KOPT-K1 (cell line): ENCODE measurements around the gene OR13H1.
"Not testable (repeated sequence)": the region's sequence is repeated elsewhere in the genome, so short reads cannot be mapped to it uniquely, and the experiment has no call there.

ENCODE experiments used
- H3K27ac ChIP-seq: fragments of 200-600 bp; sonication (generic); 2 replicates; pipeline ENCODE4 v1.5.1; 2016; ENCODE audit warnings: antibody characterized with exemption, mild to moderate bottlenecking, low read depth, low read length; ENCODE audit not compliant: poor library complexity, severe bottlenecking
- H3K36me3 ChIP-seq: fragments of 200-600 bp; sonication (generic); 2 replicates; pipeline ENCODE4 v1.5.1; 2017; ENCODE audit warnings: antibody characterized with exemption, mild to moderate bottlenecking, low read length, moderate library complexity; ENCODE audit not compliant: insufficient read depth
- H3K9me3 ChIP-seq: fragments of 200-600 bp; sonication (generic); 2 replicates; pipeline ENCODE4 v1.5.1; 2017; ENCODE audit warnings: antibody characterized with exemption, low read length, mild to moderate bottlenecking; ENCODE audit not compliant: insufficient read depth, poor library complexity, severe bottlenecking

The OR13H1 gene

DNA sequence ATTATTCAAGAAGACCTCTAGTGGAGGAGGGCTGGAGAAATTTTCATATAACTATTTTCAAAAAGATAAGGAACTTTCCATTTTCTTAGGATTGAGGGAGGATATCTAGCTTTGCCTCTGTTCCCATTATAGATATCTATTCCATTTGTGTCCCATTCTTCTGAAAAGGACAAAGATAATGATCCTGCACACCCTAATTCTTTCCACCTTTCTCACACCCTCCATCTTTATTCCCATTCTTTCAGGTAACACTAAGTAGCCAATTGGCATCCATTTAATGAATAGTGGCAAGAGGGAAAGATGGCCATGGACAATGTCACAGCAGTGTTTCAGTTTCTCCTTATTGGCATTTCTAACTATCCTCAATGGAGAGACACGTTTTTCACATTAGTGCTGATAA lies at the start of gene OR13H1:
Gene OR13H1, plus strand, starts transcription at position 301 of the 400 bp plus-strand sequence. Its CDS starts 0 bp downstream, at position 301.
- Histone ChIP-seq H3K36me3 (no peaks in the 10 kb centered on the region), H3K9me3 (no peaks in the 10 kb centered on the region), H3K27ac (no peak within 1 kb of the TSS)

- not testable (repeated sequence) for H3K9me3 ChIP-seq, H3K36me3 ChIP-seq, H3K27ac ChIP-seq
Observed at GRCh38 chrX:131501556-131501955, 42.3 kb upstream of the OR13H1 start.

- H3K36me3 ChIP-seq: no peaks in the 10 kb centered on the region
- H3K9me3 ChIP-seq: no peaks in the 10 kb centered on the region
- no peak overlapping the region for H3K27ac ChIP-seq
Observed at GRCh38 chrX:131513159-131513914, 30.5 kb upstream of the OR13H1 start.

- Histone ChIP-seq H3K36me3 (no peaks in the 10 kb centered on the region), H3K9me3 (no peaks in the 10 kb centered on the region), H3K27ac (no peak overlapping the region)
Observed at GRCh38 chrX:131521824-131522223, 22.1 kb upstream of the OR13H1 start.

DNA sequence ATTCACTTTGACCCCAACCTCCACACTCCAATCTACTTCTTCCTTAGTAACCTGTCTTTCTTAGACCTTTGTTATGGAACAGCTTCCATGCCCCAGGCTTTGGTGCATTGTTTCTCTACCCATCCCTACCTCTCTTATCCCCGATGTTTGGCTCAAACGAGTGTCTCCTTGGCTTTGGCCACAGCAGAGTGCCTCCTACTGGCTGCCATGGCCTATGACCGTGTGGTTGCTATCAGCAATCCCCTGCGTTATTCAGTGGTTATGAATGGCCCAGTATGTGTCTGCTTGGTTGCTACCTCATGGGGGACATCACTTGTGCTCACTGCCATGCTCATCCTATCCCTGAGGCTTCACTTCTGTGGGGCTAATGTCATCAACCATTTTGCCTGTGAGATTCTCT lies 344 bp downstream of the OR13H1 start:
- Histone ChIP-seq H3K27ac (no peak overlapping the region), H3K36me3 (no peaks in the 10 kb centered on the region), H3K9me3 (no peaks in the 10 kb centered on the region)

- no peaks in the 10 kb centered on the region for H3K36me3 ChIP-seq
- H3K27ac ChIP-seq: no peak overlapping the region
- no peaks in the 10 kb centered on the region for H3K9me3 ChIP-seq
Observed at GRCh38 chrX:131549011-131549410, 5.1 kb downstream of the OR13H1 start.

GRCh38 chrX:131552453-131552852 lies 8.6 kb downstream of the OR13H1 start:
- not testable (repeated sequence) for H3K36me3 ChIP-seq, H3K27ac ChIP-seq, H3K9me3 ChIP-seq

DNA sequence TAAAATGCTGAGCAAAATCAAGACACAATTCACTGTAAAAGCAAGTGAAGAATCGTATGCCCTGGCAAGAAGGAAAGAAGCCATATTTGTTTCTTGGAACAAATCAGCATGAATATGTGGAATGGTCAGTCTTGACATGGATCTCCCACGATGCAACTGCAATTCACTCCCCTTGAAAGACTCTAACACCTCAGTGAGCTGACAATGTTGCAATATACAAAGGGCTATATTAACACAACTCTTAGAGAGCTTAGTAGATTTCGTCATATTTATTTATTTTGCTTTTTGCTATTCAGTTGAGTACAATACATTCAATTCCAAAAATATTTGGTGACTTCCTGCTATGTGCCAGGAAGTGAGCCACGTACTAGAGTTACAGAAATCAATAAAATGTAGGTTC lies 14.7 kb downstream of the OR13H1 start:
- H3K9me3 ChIP-seq: no peaks in the 10 kb centered on the region
- no peak overlapping the region for H3K27ac ChIP-seq
- H3K36me3 ChIP-seq: no peaks in the 10 kb centered on the region

- no peaks in the 10 kb centered on the region for H3K9me3 ChIP-seq
- H3K36me3 ChIP-seq: no peaks in the 10 kb centered on the region
- no peak overlapping the region for H3K27ac ChIP-seq
Observed at GRCh38 chrX:131564553-131565229, 20.8 kb downstream of the OR13H1 start.

DNA sequence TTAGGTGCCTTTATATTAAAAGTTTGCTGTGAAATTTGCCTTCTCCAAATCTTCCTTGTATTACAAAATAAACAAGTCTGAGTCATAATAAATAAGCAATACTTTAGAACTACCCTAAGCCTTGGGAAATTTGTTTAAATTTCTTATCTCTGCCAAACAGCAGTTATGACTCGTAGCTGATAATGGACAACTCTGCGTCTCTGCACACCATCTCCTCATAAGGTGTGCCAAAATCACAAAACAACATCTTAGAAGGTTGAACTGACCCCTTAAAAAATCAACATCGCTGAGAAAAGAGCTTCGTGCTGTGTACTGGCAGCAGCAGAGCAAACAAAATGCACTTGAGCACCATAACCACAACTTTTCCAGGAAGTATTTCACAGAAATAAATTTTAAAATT lies 22.0 kb downstream of the OR13H1 start:
- Histone ChIP-seq H3K9me3 (no peaks in the 10 kb centered on the region), H3K27ac (no peak overlapping the region), H3K36me3 (no peaks in the 10 kb centered on the region)

DNA sequence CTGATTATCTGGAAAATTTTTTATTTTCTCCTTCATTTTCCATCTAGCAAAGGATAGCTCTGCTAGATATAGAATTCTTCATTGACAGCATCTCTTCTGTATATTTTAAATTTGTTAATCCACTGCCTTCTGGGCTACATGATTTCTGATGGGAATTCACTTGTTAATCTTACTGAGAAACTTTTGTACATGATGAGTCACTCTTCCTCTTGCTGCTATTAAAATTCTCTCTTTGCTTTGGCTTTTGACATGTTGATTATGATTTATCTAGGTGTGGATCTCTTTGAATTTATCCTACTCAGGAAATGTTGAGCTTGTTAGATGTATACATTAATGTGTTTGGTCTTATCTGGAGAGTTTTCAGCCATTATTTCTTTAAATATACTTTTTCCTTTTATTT lies 27.5 kb downstream of the OR13H1 start:
- H3K9me3 ChIP-seq: no peaks in the 10 kb centered on the region
- H3K27ac ChIP-seq: no peak overlapping the region

DNA sequence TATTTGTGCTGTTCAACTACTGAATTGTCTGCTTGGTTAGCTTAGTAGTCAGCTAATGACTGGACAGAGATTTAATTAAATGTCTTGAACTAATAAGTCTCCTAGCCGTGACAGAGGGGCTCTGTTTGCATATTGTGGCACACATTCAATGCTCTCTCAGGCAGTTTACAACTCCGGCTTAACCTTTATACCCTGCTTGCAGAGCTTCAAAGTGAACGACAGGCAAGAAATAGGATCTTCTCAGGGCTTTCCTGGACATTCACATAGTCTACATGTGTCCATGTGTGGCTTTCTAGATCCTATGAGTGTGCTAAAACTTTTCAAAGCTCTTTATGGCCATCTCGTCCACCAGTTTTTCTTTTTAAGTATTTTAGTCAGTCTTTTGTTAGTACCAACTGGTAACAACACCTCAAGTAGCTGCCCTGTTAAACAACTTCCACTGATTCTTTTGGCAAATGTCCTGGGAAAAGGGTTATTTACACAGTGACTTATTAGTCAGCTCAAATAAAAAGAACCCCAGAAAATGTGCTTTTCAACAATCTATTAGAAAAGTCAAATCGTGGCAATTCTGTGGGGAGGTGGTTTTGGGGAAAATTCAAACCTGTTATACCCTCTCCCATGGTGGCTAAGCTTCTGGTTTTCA lies 28.6 kb downstream of the OR13H1 start:
- H3K9me3 ChIP-seq: no peaks in the 10 kb centered on the region
- no peak overlapping the region for H3K27ac ChIP-seq
- H3K36me3 ChIP-seq: no peaks in the 10 kb centered on the region

More for the DNA sequence above, 27.5 kb downstream of the OR13H1 start:
- H3K36me3 ChIP-seq: no peaks in the 10 kb centered on the region

DNA sequence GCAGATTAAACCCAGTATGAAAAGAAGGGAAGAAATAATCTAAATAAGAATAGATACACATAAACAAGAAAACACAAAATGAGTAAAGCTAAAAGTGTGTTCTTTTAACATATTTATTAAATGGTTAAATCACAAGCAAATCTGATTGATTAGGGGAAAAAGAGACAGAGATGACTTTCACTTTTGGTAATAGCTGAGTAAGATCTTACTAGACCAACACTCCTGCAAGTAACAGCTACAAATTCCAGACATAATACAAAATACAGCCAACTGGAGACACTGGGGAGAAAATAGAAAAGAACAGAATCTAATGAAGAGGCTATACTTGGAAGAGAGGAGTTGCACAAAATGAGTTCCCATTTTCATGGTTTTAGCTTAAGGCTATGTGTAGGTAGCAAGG lies 33.5 kb downstream of the OR13H1 start:
- no peaks in the 10 kb centered on the region for H3K9me3 ChIP-seq
- no peaks in the 10 kb centered on the region for H3K36me3 ChIP-seq
- H3K27ac ChIP-seq: no peak overlapping the region

GRCh38 chrX:131577999-131578734 lies 34.3 kb downstream of the OR13H1 start:
- Histone ChIP-seq H3K27ac (no peak overlapping the region), H3K36me3 (no peaks in the 10 kb centered on the region), H3K9me3 (no peaks in the 10 kb centered on the region)

DNA sequence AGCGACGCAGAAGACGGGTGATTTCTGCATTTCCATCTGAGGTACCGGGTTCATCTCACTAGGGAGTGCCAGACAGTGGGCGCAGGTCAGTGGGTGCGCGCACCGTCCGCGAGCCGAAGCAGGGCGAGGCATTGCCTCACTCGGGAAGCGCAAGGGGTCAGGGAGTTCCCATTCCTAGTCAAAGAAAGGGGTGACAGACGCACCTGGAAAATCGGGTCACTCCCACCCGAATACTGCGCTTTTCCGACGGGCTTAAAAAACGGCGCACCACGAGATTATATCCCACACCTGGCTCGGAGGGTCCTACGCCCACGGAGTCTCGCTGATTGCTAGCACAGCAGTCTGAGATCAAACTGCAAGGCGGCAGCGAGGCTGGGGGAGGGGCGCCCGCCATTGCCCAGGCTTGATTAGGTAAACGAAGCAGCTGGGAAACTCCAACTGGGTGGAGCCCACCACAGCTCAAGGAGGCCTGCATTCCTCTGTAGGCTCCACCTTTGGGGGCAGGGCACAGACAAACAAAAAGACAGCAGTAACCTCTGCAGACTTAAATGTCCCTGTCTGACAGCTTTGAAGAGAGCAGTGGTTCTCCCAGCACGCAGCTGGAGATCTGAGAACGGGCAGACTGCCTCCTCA lies 35.0 kb downstream of the OR13H1 start:
- H3K9me3 ChIP-seq, H3K36me3 ChIP-seq, H3K27ac ChIP-seq: not testable (repeated sequence)
